K562 (cell line): ENCODE measurements around the gene GABRE. TPM values are rescaled to one million over a fixed set of nuclear protein-coding genes. Genes with fewer than 3 reads are reported as not detected.

ENCODE experiments used
- AFF4 ChIP-seq: sonication (generic); formaldehyde crosslinking; IDR thresholded peaks from 2 replicates; pipeline ENCODE4 v1.8.0; 2023; ENCODE audit warnings: mild to moderate bottlenecking, missing genetic modification reagents
- ARID1B ChIP-seq: fragments of 450-650 bp; IDR thresholded peaks from 2 replicates; pipeline ENCODE4 v1.6.1; 2016; ENCODE audit warnings: antibody characterized with exemption, mild to moderate bottlenecking, inconsistent platforms
- ATF7 ChIP-seq: fragments of 450-650 bp; IDR thresholded peaks from 2 replicates; pipeline ENCODE4 v1.7.1; 2014; ENCODE audit warnings: mild to moderate bottlenecking, moderate library complexity
- BACH1 ChIP-seq: fragments of 200-800 bp; sonication (Bioruptor generic); IDR thresholded peaks from 2 replicates; pipeline ENCODE4 v1.6.1; 2016; ENCODE audit warnings: missing genetic modification characterization, missing compliant biosample characterization
- BRD4 ChIP-seq: fragments of 200-600 bp; sonication (generic); IDR thresholded peaks from 2 replicates; pipeline ENCODE4 v1.6.1; 2017; ENCODE audit warnings: inconsistent platforms
- CBFA2T3 ChIP-seq: fragments of 450-650 bp; IDR thresholded peaks from 2 replicates; pipeline ENCODE4 v1.6.1; 2017
- CXXC5 ChIP-seq: fragments of 250-450 bp; sonication (Bioruptor Pico); IDR thresholded peaks from 2 replicates; pipeline ENCODE4 v1.8.0; 2022; ENCODE audit warnings: inconsistent platforms, mild to moderate bottlenecking, moderate library complexity
- DPF2 ChIP-seq: fragments of 450-650 bp; IDR thresholded peaks from 2 replicates; pipeline ENCODE4 v1.6.1; 2016
- FOSL1 ChIP-seq: fragments of 200-800 bp; sonication (Bioruptor generic); conservative IDR thresholded peaks from 2 replicates; pipeline ENCODE4 v1.6.1; 2016; ENCODE audit warnings: missing genetic modification characterization, missing compliant biosample characterization
- HDAC2 ChIP-seq: fragments of 450-650 bp; IDR thresholded peaks from 2 replicates; pipeline ENCODE4 v1.6.1; 2016; ENCODE audit warnings: mild to moderate bottlenecking
- JUND ChIP-seq, 2 experiments: IDR thresholded peaks; 2 replicates in 1 of 2; 3 replicates in 1 of 2; pipeline ENCODE4 v1.6.1; 2011; ENCODE audit warnings: borderline replicate concordance in 2 of 2, low read depth in 2 of 2, low read length in 2 of 2, improper control_type of control experiment in 1 of 2, missing biosample characterization in 1 of 2, missing genetic modification characterization in 1 of 2, missing genetic modification reagents in 1 of 2
- L3MBTL2 ChIP-seq: fragments of 450-650 bp; IDR thresholded peaks from 2 replicates; pipeline ENCODE4 v1.6.1; 2016; ENCODE audit warnings: mild to moderate bottlenecking, moderate library complexity
- MECOM ChIP-seq: fragments of 250-450 bp; sonication (Bioruptor Pico); IDR thresholded peaks from 2 replicates; pipeline ENCODE4 v1.8.0; 2022; ENCODE audit warnings: inconsistent platforms
- SMARCA4 ChIP-seq: fragments of 450-650 bp; IDR thresholded peaks from 2 replicates; pipeline ENCODE4 v1.6.1; 2016
- ZNF512 ChIP-seq: IDR thresholded peaks from 2 replicates; pipeline ENCODE4 v1.6.1; 2016; ENCODE audit warnings: missing genetic modification characterization, missing compliant biosample characterization
- ZNF644 ChIP-seq: fragments of 200-800 bp; sonication (Bioruptor generic); IDR thresholded peaks from 2 replicates; pipeline ENCODE4 v1.6.1; 2016; ENCODE audit warnings: low read depth, missing genetic modification characterization, missing compliant biosample characterization
- polyA plus RNA-seq, 8 experiments: library from polyadenylated mRNA; depleted of rRNA in 4 of 8; stranded (reverse) in 5 of 8; unstranded in 3 of 8; fragments of >200 nt; fragmentation: Nextera tagmentation in 2 of 8; fragmentation: Illumina TruSeq in 1 of 8; extraction: Ambion mirVana in 2 of 8; extraction: Trizol in 1 of 8; gene quantifications; 2 replicates each; pipeline versions ENCODE4 v1.2.1 to v1.2.3, GENCODE V29; 2011 to 2014; ENCODE audit warnings: inconsistent platforms in 1 of 8, missing spikeins in 1 of 8
- total RNA-seq, 7 experiments: library from RNA; depleted of rRNA in 6 of 7; stranded (reverse); fragments of >200 nt in 6 of 7; fragmentation: Illumina TruSeq in 2 of 7; extraction: Trizol in 2 of 7; gene quantifications; 2 replicates each; pipeline versions ENCODE4 v1.2.1 to v1.2.3, GENCODE V29; 2011 to 2021; ENCODE audit warnings: low replicate concordance in 1 of 7
- TF ChIP-seq, protein P1 (sequence below): fragments of 450-650 bp; formaldehyde crosslinking; IDR thresholded peaks from 2 replicates; pipeline ENCODE4 v1.4.0; 2022; ENCODE audit warnings: missing genetic modification characterization

GABRE gene
- total and polyA plus RNA-seq, 9 of the 15 experiments (the other 6 are each of a cell fraction or from before 2014, with no cell fraction given) = 23.1 to 456 (median 148) TPM

GRCh38 chrX:151988706-151989299, 14.3 kb upstream of the GABRE start (continued):
- TF ChIP-seq JUND (IDR thresholded peaks at IDR 0.05; ENCODE audit: borderline replicate concordance, low read depth, low read length) = peak; percentile 34; the same call in 1 of the 2 replicates
- TF ChIP-seq JUND (tag; IDR thresholded peaks at IDR 0.05; ENCODE audit: borderline replicate concordance, low read depth, low read length) = no peak; the same call in 2 of the 3 replicates
- no peak for TF ChIP-seq ZNF512 (tag)
- no peak for TF ChIP-seq BRD4
- TF ChIP-seq ARID1B = peak; percentile 63
- peak; percentile 66; the same call in 1 of the 2 replicates for TF ChIP-seq CXXC5 (CRISPR knock-in tag)
- peak; percentile 54; the same call in 1 of the 2 replicates for TF ChIP-seq SMARCA4
- peak; percentile 57 for TF ChIP-seq ATF7
- TF ChIP-seq FOSL1 = 0 out of 2 replicates have a peak, but pooled peaks have one; percentile 17
- 0 out of 2 replicates have a peak, but pooled peaks have one; percentile 15 for TF ChIP-seq HDAC2
- peak; percentile 14; the same call in 1 of the 2 replicates for TF ChIP-seq DPF2
- TF ChIP-seq L3MBTL2 = peak; percentile 59
- peak; percentile 45; the same call in 1 of the 2 replicates for TF ChIP-seq CBFA2T3
- 0 out of 2 replicates have a peak, but pooled peaks have one; percentile 31 for TF ChIP-seq ZNF644 (tag)
- TF ChIP-seq, protein P1, sequence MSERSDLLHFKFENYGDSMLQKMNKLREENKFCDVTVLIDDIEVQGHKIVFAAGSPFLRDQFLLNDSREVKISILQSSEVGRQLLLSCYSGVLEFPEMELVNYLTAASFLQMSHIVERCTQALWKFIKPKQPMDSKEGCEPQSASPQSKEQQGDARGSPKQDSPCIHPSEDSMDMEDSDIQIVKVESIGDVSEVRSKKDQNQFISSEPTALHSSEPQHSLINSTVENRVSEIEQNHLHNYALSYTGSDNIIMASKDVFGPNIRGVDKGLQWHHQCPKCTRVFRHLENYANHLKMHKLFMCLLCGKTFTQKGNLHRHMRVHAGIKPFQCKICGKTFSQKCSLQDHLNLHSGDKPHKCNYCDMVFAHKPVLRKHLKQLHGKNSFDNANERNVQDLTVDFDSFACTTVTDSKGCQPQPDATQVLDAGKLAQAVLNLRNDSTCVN = no peak
- 0 out of 2 replicates have a peak, but pooled peaks have one; percentile 19 for TF ChIP-seq BACH1
- TF ChIP-seq MECOM (CRISPR knock-in tag) = 0 out of 2 replicates have a peak, but pooled peaks have one; percentile 13
- 0 out of 2 replicates have a peak, but pooled peaks have one; percentile 31 for TF ChIP-seq AFF4 (CRISPR knock-in tag)
